Measurements from ENCODE around the gene CFAP251.

The CFAP251 gene

DNA sequence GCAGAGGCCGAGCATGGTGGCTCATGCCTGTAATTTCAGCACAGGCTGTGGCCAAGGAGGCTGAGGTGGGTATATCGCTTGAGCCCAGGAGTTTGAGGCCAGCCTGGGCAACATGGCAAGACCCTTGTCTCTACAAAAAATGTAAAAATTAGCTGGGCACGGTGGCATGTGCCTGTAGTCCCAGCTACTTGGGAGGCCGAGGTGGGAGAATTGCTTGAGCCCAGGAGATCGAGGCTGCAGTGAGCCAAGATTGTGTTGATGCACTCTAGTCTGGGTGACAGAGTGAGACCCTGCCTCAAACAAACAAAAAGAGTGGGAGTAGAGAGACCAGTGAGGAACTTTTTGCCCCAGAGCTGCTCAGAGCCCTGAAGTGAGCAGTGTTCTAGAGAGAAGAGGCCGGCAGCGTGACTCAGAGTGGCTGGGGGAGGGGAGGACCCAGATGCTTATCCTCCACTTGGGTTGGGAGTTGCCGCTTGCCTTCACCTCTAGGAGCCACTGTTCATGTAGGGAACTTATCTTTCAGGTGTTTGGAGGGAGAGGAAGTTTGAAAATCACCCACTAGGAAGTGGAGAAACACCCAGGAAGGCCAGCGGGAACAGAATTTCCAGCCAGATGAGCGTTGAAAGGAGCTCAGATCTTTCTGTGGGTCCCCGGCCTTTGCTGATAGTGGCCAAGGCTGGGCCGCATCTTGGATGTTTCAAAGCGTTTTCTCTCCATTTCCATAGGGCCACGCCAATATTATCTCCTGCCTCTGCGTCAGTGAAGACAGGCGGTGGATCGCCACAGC, 15.3 kb downstream of the CFAP251 start:
- DNase-seq (ENCODE audit: low read depth): no peak
- no peak overlapping the region for H3K4me3 ChIP-seq (ENCODE audit: low read depth, low read length)
- TF ChIP-seq, protein P1, sequence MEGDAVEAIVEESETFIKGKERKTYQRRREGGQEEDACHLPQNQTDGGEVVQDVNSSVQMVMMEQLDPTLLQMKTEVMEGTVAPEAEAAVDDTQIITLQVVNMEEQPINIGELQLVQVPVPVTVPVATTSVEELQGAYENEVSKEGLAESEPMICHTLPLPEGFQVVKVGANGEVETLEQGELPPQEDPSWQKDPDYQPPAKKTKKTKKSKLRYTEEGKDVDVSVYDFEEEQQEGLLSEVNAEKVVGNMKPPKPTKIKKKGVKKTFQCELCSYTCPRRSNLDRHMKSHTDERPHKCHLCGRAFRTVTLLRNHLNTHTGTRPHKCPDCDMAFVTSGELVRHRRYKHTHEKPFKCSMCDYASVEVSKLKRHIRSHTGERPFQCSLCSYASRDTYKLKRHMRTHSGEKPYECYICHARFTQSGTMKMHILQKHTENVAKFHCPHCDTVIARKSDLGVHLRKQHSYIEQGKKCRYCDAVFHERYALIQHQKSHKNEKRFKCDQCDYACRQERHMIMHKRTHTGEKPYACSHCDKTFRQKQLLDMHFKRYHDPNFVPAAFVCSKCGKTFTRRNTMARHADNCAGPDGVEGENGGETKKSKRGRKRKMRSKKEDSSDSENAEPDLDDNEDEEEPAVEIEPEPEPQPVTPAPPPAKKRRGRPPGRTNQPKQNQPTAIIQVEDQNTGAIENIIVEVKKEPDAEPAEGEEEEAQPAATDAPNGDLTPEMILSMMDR (IDR thresholded peaks at IDR 0.05; ENCODE audit: insufficient read depth, low read depth, low read length, missing control alignments): no peak

DNA sequence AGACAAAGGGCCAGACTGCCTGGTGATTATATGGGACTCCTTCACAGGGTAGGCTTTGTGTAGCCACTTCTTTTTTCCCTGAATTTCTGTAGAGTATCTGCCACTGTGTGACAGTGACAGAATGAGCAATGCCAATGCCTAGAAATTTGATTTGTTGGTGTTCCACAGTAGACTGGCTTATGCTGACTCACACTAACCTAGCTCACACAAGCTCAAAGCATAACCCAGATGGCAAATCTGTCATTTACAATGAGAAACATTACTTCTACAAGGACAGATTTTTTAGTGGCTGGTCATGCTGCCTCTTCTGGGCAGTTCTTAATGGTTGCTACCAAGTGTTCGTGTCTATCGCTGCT, 15.9 kb downstream of the CFAP251 start:
- TF ChIP-seq, protein P1 (IDR thresholded peaks at IDR 0.05; ENCODE audit: insufficient read depth, low read depth, low read length, missing control alignments): no peak
- DNase-seq (ENCODE audit: low read depth): no peak
- H3K4me3 ChIP-seq (ENCODE audit: low read depth, low read length): no peak overlapping the region

DNA sequence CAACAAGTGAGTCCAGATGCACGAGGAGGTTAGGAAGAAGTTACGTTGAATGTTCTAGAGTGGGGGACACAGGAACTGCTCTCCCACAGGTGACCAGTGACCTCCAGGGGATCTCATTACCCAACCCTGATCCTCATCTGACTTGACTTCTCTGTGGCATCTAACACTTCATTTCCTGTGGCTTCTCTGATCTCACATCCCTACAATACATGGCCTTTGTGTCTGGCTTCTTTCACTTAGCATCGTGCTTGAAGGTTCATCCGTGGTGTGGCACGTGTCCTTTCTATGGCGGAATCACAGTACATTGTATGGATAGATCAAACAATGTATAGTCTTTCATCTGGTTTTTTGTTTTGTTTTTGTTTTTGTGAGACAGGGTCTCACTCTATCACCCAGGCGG, 19.3 kb downstream of the CFAP251 start:
- no peak overlapping the region for H3K4me3 ChIP-seq (ENCODE audit: low read depth, low read length)
- no peak for DNase-seq (ENCODE audit: low read depth)
- TF ChIP-seq, protein P1 (IDR thresholded peaks at IDR 0.05; ENCODE audit: insufficient read depth, low read depth, low read length, missing control alignments): no peak

DNA sequence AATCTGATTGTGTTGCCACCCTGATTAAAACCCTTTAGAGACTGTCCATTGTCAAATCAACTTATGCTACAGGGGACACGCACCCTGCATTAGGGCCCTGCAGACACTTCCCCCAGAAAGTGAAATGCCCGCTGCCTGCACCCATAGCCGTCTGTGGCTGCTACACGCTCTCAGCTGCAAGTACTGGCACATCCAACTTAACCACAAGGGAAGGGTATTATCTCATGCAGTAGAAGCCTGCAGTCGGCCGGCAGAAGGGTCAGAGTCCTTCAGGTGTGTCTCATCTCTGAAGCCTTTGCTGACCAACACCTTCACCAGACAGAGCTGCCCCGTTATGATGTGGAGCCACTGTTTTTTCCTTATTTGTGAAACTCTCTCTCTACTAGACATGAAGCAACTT, 20.8 kb downstream of the CFAP251 start:
- H3K4me3 ChIP-seq (ENCODE audit: low read depth, low read length): no peak overlapping the region
- TF ChIP-seq, protein P1 (IDR thresholded peaks at IDR 0.05; ENCODE audit: insufficient read depth, low read depth, low read length, missing control alignments): no peak
- peak; percentile 50 for DNase-seq (ENCODE audit: low read depth)

DNA sequence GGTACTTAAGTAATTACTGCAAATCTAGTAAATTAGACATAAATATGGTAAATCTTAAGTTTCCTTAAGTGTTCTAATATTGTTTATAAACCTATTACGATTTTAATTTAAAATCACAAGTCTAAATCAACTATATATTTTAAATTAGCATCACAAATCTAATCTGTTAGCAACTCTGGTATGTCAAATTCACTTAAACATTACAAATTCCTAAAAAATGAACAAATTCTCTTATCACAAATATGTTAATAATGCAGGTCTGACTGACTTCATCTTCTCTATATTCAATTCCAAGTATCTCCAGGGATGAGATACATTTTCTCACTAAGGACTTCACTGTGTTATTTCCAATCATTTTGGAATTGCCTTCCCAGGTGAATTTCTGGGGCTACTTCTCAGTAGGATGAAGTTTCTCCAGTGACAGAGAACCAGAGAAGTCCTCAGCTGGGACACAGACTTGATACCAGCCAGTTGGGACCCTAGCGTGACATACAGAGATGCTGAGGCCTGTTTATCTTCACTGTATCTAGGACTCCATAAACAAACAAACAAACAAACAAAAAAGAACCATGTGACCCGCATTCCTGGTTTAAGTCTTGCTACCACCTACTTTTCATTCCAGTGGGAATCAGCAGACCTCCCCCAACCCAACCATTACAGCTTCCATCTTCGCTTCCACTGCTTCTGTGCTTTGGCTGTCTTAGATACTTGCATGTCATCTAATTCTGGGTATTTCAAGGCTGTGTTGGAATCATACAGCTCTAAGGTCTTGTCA, 21.8 kb downstream of the CFAP251 start:
- no peak overlapping the region for H3K4me3 ChIP-seq (ENCODE audit: low read depth, low read length)
- TF ChIP-seq, protein P1 (IDR thresholded peaks at IDR 0.05; ENCODE audit: insufficient read depth, low read depth, low read length, missing control alignments): no peak
- no peak for DNase-seq (ENCODE audit: low read depth)

DNA sequence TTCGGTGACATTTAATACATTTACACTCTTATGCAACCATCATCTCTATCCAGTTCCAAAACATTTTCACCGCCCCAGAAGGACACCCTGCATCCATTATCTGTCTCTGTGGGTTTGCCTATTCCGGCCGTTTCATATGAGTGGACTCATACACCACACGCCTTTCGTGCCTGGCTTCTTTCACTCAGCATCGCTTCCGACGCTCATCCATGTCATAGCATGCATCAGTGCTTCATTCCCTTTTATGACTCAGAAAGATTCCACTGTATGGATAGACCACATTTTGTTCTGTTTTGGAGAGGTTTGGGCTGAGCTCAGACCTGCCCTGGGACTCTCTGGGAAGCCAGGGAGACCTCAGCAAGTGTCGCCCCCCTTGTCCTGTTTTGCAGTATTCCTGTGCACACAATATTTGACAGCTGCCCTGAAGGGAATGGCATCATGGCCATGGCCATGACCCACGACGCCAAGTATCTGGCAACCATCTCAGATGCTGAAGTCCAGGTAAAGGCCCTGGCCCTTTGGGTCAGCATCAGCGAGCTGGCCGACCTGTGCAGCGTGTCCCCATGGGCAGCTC, 23.8 kb downstream of the CFAP251 start:
- H3K4me3 ChIP-seq (ENCODE audit: low read depth, low read length): no peak overlapping the region
- DNase-seq (ENCODE audit: low read depth): no peak
- TF ChIP-seq, protein P1 (IDR thresholded peaks at IDR 0.05; ENCODE audit: insufficient read depth, low read depth, low read length, missing control alignments): no peak
